CD14-positive monocyte (primary cell): ENCODE results near the gene CNTNAP2. TPM values are rescaled to one million over a fixed set of nuclear protein-coding genes. Genes with fewer than 3 reads are reported as not detected.
"Not testable (repeated sequence)": the region's sequence is repeated elsewhere in the genome, so short reads cannot be mapped to it uniquely, and the experiment has no call there.

ENCODE experiments used
- DNase-seq, 3 donors: peaks; one replicate each; pipeline ENCODE4 v3.0.0-alpha.2; 2011 to 2022
- H2AFZ ChIP-seq: 2 replicates; pipeline ENCODE4 v1.6.0; 2012; ENCODE audit warnings: mild to moderate bottlenecking, low read depth, low read length, inconsistent platforms; ENCODE audit not compliant: insufficient read depth, poor library complexity, severe bottlenecking
- H3K27ac ChIP-seq, 2 donors: 1 replicate in 1 of 2; 2 replicates in 1 of 2; pipeline ENCODE4 v1.5.1; 2012 to 2013; ENCODE audit warnings: low read length in 2 of 2, control low read depth in 1 of 2, inconsistent platforms in 1 of 2, low read depth in 1 of 2, mild to moderate bottlenecking in 1 of 2
- H3K27me3 ChIP-seq, 2 donors: one replicate each; pipeline versions ENCODE4 v1.6.0 to v1.6.1; 2011 to 2013; ENCODE audit warnings: low read length in 2 of 2; ENCODE audit not compliant: control insufficient read depth in 2 of 2, insufficient read depth in 2 of 2
- H3K36me3 ChIP-seq, 2 donors: replicated peaks in 1 of 2; 1 replicate in 1 of 2; 2 replicates in 1 of 2; pipeline versions ENCODE4 v1.5.1 to v1.6.1; 2012 to 2013; ENCODE audit warnings: low read length in 2 of 2, control low read depth in 1 of 2, inconsistent platforms in 1 of 2, mild to moderate bottlenecking in 1 of 2; ENCODE audit not compliant: insufficient read depth in 2 of 2, control insufficient read depth in 1 of 2
- H3K4me1 ChIP-seq, 2 donors: 1 replicate in 1 of 2; 2 replicates in 1 of 2; pipeline versions ENCODE4 v1.5.1 to v1.6.1; 2012 to 2013; ENCODE audit warnings: low read length in 2 of 2, control low read depth in 1 of 2, inconsistent platforms in 1 of 2, mild to moderate bottlenecking in 1 of 2, moderate library complexity in 1 of 2; ENCODE audit not compliant: insufficient read depth in 2 of 2, control insufficient read depth in 1 of 2
- H3K4me2 ChIP-seq: replicated peaks from 2 replicates; pipeline ENCODE3; 2012; ENCODE audit warnings: low read length, moderate library complexity, mild to moderate bottlenecking; ENCODE audit not compliant: poor library complexity, severe bottlenecking; ENCODE audit errors: extremely low read depth
- H3K4me3 ChIP-seq, 3 experiments: fragments of 200-600 bp in 1 of 3; sonication (generic) in 1 of 3; replicated peaks in 1 of 3; 1 replicate in 2 of 3; 2 replicates in 1 of 3; pipeline ENCODE4 v1.5.1; 2011 to 2013; ENCODE audit warnings: low read length in 3 of 3, mild to moderate bottlenecking in 3 of 3, control low read depth in 2 of 3, low read depth in 2 of 3, inconsistent platforms in 1 of 3, moderate library complexity in 1 of 3
- H3K79me2 ChIP-seq: 2 replicates; pipeline ENCODE4 v1.6.0; 2012; ENCODE audit warnings: mild to moderate bottlenecking, control low read depth, inconsistent platforms, low read length, moderate library complexity; ENCODE audit not compliant: insufficient read depth
- H3K9ac ChIP-seq: 2 replicates; pipeline ENCODE4 v1.6.0; 2017; ENCODE audit warnings: low read length, mild to moderate bottlenecking; ENCODE audit not compliant: insufficient read depth, poor library complexity, severe bottlenecking
- H3K9me3 ChIP-seq, 2 donors: replicated peaks in 1 of 2; 1 replicate in 1 of 2; 2 replicates in 1 of 2; pipeline versions ENCODE4 v1.5.1 to v1.6.1; 2012 to 2013; ENCODE audit warnings: low read length in 2 of 2, control low read depth in 1 of 2; ENCODE audit not compliant: control insufficient read depth in 1 of 2, insufficient read depth in 1 of 2
- H4K20me1 ChIP-seq: 2 replicates; pipeline ENCODE4 v1.6.0; 2012; ENCODE audit warnings: mild to moderate bottlenecking, low read length, control low read depth, moderate library complexity; ENCODE audit not compliant: insufficient read depth
- H3K27ac Mint-ChIP-seq, 7 donors: one replicate each; pipeline ENCODE4 v1.8.0; 2020; ENCODE audit warnings: mild to moderate bottlenecking in 7 of 7, mixed read lengths in 7 of 7, moderate library complexity in 6 of 7, inconsistent platforms in 2 of 7
- H3K27me3 Mint-ChIP-seq, 3 donors: one replicate each; pipeline ENCODE4 v1.8.0; 2021 to 2022; ENCODE audit warnings: low read depth in 3 of 3, mild to moderate bottlenecking in 3 of 3, mixed read lengths in 3 of 3, moderate library complexity in 3 of 3, inconsistent platforms in 1 of 3
- H3K36me3 Mint-ChIP-seq, 2 donors: one replicate each; pipeline ENCODE4 v1.8.0; 2020; ENCODE audit warnings: mixed read lengths in 2 of 2, inconsistent platforms in 1 of 2, mild to moderate bottlenecking in 1 of 2
- H3K4me1 Mint-ChIP-seq: one replicate; pipeline ENCODE4 v1.8.0; 2020; ENCODE audit warnings: mild to moderate bottlenecking, mixed read lengths
- H3K4me3 Mint-ChIP-seq, 2 donors: one replicate each; pipeline ENCODE4 v1.8.0; 2020; ENCODE audit warnings: mild to moderate bottlenecking in 2 of 2, mixed read lengths in 2 of 2, moderate library complexity in 1 of 2
- H3K9me3 Mint-ChIP-seq, 7 donors: one replicate each; pipeline ENCODE4 v1.8.0; 2020 to 2022; ENCODE audit warnings: mixed read lengths in 7 of 7, mild to moderate bottlenecking in 6 of 7, moderate library complexity in 6 of 7, inconsistent platforms in 2 of 7
- WGBS: methylation state at CpG from one replicate; pipeline ENCODE4 v1.1.5; 2013; ENCODE audit warnings: missing lambda C conversion rate; ENCODE audit not compliant: insufficient coverage; 5-methylcytosine and 5-hydroxymethylcytosine counted together
- intact Hi-C, 2 donors: fragments of 100-400 bp; cut with micrococcal nuclease; formaldehyde crosslinking; loops; one replicate each; pipeline versions ENCODE4 v1.15.0 to v1.15.1; 2023
- polyA plus RNA-seq, 3 donors: library from polyadenylated mRNA; depleted of rRNA in 1 of 3; unstranded in 2 of 3; stranded (reverse) in 1 of 3; fragments of 300-500 nt in 2 of 3; fragments of >200 nt in 1 of 3; fragmentation: Illumina TruSeq in 2 of 3; gene quantifications; 1 replicate in 2 of 3; 2 replicates in 1 of 3; pipeline ENCODE4 v1.2.3, GENCODE V29; 2012 to 2021
- TF ChIP-seq, protein P1 (sequence below): fragments of 200-600 bp; IDR thresholded peaks from one replicate; pipeline ENCODE4 v1.8.0; 2022; ENCODE audit warnings: antibody characterized with exemption, mild to moderate bottlenecking

The CNTNAP2 gene
- polyA plus RNA-seq, 3 donors, result 0.01 TPM; not detected in 2

- H3K9me3 Mint-ChIP-seq, result peaks cover 4 to 18% (median 12%) of the 10 kb centered on the region in 7 donors
- Histone ChIP-seq H3K36me3 (no peaks in the 10 kb centered on the region), H3K4me1 (no peaks in the 10 kb centered on the region), H4K20me1 (no peaks in the 10 kb centered on the region), H2AFZ (no peak overlapping the region), H3K27ac (no peak overlapping the region), H3K4me3 (no peak overlapping the region), H3K27me3 (no peaks in the 10 kb centered on the region), H3K9me3 (peaks cover 8 to 26% of the 10 kb centered on the region in 2 donors), H3K9ac (no peak overlapping the region), H3K4me2 (no peak overlapping the region), H3K79me2 (no peaks in the 10 kb centered on the region)
- no CpG with 5 or more reads among the region's 1 CpG for WGBS
- H3K4me1 Mint-ChIP-seq, result no peaks in the 10 kb centered on the region
- no peak overlapping the region for H3K27ac Mint-ChIP-seq
- TF ChIP-seq, protein P1, sequence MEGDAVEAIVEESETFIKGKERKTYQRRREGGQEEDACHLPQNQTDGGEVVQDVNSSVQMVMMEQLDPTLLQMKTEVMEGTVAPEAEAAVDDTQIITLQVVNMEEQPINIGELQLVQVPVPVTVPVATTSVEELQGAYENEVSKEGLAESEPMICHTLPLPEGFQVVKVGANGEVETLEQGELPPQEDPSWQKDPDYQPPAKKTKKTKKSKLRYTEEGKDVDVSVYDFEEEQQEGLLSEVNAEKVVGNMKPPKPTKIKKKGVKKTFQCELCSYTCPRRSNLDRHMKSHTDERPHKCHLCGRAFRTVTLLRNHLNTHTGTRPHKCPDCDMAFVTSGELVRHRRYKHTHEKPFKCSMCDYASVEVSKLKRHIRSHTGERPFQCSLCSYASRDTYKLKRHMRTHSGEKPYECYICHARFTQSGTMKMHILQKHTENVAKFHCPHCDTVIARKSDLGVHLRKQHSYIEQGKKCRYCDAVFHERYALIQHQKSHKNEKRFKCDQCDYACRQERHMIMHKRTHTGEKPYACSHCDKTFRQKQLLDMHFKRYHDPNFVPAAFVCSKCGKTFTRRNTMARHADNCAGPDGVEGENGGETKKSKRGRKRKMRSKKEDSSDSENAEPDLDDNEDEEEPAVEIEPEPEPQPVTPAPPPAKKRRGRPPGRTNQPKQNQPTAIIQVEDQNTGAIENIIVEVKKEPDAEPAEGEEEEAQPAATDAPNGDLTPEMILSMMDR, result no peak
- H3K27me3 Mint-ChIP-seq, result peaks cover 0 to 2% (median 0%) of the 10 kb centered on the region in 3 donors
- H3K36me3 Mint-ChIP-seq, result no peaks in the 10 kb centered on the region
- intact Hi-C loops, result no loop called here
- no peak overlapping the region for H3K4me3 Mint-ChIP-seq
- DNase-seq, result no peak
These were observed 1478.4 kb downstream of the CNTNAP2 start for GRCh38 chr7:147595042-147595441.

DNA sequence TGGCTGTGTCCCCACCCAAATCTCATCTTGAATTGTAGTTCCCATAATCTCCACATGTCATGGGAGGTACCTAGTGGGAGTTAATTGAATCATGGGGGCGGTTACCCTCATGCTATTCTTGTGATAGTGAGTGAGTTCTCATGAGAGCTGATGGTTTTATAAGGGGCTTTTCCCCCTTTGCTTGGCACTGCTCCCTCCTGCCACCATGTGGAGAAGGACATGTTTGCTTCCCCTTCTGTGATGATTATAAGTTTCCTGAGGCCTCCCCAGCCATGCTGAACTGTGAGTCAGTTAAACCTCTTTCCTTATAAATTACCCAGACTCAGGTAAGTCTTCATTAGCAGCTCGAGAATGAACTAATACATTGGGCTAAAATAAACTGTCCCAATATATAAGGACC lies 1482.1 kb downstream of the CNTNAP2 start:
- H3K9me3 ChIP-seq, result peaks cover 8 to 26% of the 10 kb centered on the region in 2 donors
- H3K79me2 ChIP-seq, H4K20me1 ChIP-seq, intact Hi-C loops, H3K4me2 ChIP-seq, H3K4me1 ChIP-seq, H3K36me3 ChIP-seq, H3K4me3 Mint-ChIP-seq, H3K9ac ChIP-seq, H3K4me3 ChIP-seq, H3K27me3 Mint-ChIP-seq, H3K27me3 ChIP-seq, H2AFZ ChIP-seq, H3K4me1 Mint-ChIP-seq, H3K36me3 Mint-ChIP-seq, H3K27ac ChIP-seq, DNase-seq: not testable (repeated sequence)
- peak overlapping the region in 1 of 7 donors; percentile 3 for H3K27ac Mint-ChIP-seq
- H3K9me3 Mint-ChIP-seq, result peaks cover 6 to 22% (median 9%) of the 10 kb centered on the region in 7 donors
- WGBS, result no CpG with 5 or more reads among the region's 2 CpGs
